Astrocyte (in vitro differentiated cells and primary cell): Measurements from ENCODE around the gene IFNAR1. TPM values are rescaled to one million over a fixed set of nuclear protein-coding genes. Genes with fewer than 3 reads are reported as not detected.
A peak's percentile ranks its signal among the peaks of the same experiment; 100 is the strongest.

ENCODE experiments used
- DNase-seq: peaks from one replicate; pipeline ENCODE4 v3.0.0-alpha.2; 2010; ENCODE audit warnings: low read depth
- FAIRE-seq: peaks from 2 replicates; lab custom pipeline; 2011; peaks lifted over from hg19 to GRCh38; lab: Jason Lieb, UNC
- H2AFZ ChIP-seq: 2 replicates; pipeline ENCODE4 v1.6.0; 2012; ENCODE audit warnings: low read depth, low read length, inconsistent platforms
- H3K27ac ChIP-seq: 2 replicates; pipeline ENCODE4 v1.5.1; 2011; ENCODE audit warnings: low read depth, low read length, inconsistent platforms
- H3K27me3 ChIP-seq: 2 replicates; pipeline ENCODE4 v1.6.0; 2011; ENCODE audit warnings: low read length, inconsistent platforms; ENCODE audit not compliant: insufficient read depth
- H3K36me3 ChIP-seq: 2 replicates; pipeline ENCODE4 v1.5.1; 2011; ENCODE audit warnings: low read length, inconsistent platforms; ENCODE audit not compliant: insufficient read depth
- H3K4me1 ChIP-seq: 2 replicates; pipeline ENCODE4 v1.5.1; 2011; ENCODE audit warnings: low read length, inconsistent platforms; ENCODE audit not compliant: insufficient read depth
- H3K4me2 ChIP-seq: 2 replicates; pipeline ENCODE4 v1.6.0; 2012; ENCODE audit warnings: low read length, inconsistent platforms
- H3K4me3 ChIP-seq: 2 replicates; pipeline ENCODE4 v1.5.1; 2011; ENCODE audit warnings: low read depth, mild to moderate bottlenecking, low read length, inconsistent platforms; ENCODE audit not compliant: insufficient read depth
- H3K79me2 ChIP-seq: 2 replicates; pipeline ENCODE4 v1.6.0; 2012; ENCODE audit warnings: mild to moderate bottlenecking, low read length, inconsistent platforms; ENCODE audit not compliant: insufficient read depth
- H3K9ac ChIP-seq: 2 replicates; pipeline ENCODE4 v1.6.0; 2012; ENCODE audit warnings: mild to moderate bottlenecking, low read length, inconsistent platforms
- H3K9me3 ChIP-seq: 2 replicates; pipeline ENCODE4 v1.5.1; 2012; ENCODE audit warnings: low read depth, mild to moderate bottlenecking, low read length, inconsistent platforms; ENCODE audit not compliant: insufficient read depth
- H4K20me1 ChIP-seq: 2 replicates; pipeline ENCODE4 v1.6.0; 2012; ENCODE audit warnings: low read length, inconsistent platforms; ENCODE audit not compliant: insufficient read depth
- H3K27ac Mint-ChIP-seq: one replicate; pipeline ENCODE4 v1.8.0; 2021; ENCODE audit warnings: mild to moderate bottlenecking, mixed read lengths; ENCODE audit not compliant: unreplicated experiment
- H3K27me3 Mint-ChIP-seq: one replicate; pipeline ENCODE4 v1.8.0; 2021; ENCODE audit warnings: low read depth, mixed read lengths; ENCODE audit not compliant: unreplicated experiment
- H3K36me3 Mint-ChIP-seq: one replicate; pipeline ENCODE4 v1.8.0; 2021; ENCODE audit warnings: low read depth, mixed read lengths; ENCODE audit not compliant: unreplicated experiment
- H3K4me1 Mint-ChIP-seq: one replicate; pipeline ENCODE4 v1.8.0; 2021; ENCODE audit warnings: low read depth, mixed read lengths; ENCODE audit not compliant: unreplicated experiment
- H3K4me3 Mint-ChIP-seq: one replicate; pipeline ENCODE4 v1.8.0; 2021; ENCODE audit warnings: mild to moderate bottlenecking, moderate library complexity, mixed read lengths; ENCODE audit not compliant: unreplicated experiment
- H3K9me3 Mint-ChIP-seq: one replicate; pipeline ENCODE4 v1.8.0; 2021; ENCODE audit warnings: mild to moderate bottlenecking, mixed read lengths; ENCODE audit not compliant: unreplicated experiment
- CTCF ChIP-seq: IDR thresholded peaks from 2 replicates; pipeline ENCODE4 v1.5.1; 2011; ENCODE audit warnings: low read depth, mild to moderate bottlenecking, inconsistent platforms, low read length, moderate library complexity; ENCODE audit not compliant: insufficient read depth
- EZH2 ChIP-seq: IDR thresholded peaks from 2 replicates; pipeline ENCODE4 v1.6.1; 2012; ENCODE audit warnings: mild to moderate bottlenecking, low read length, inconsistent platforms; ENCODE audit not compliant: insufficient read depth
- total RNA-seq: library from RNA; stranded (reverse); gene quantifications from 2 replicates; pipeline ENCODE4 v1.2.1, GENCODE V29; 2021

IFNAR1 gene
- total RNA-seq, 1 donor from 2014 or later = 44.0 TPM

- H3K27ac ChIP-seq = peak overlapping the region; percentile 95
- no peak for TF ChIP-seq EZH2
- TF ChIP-seq CTCF = no peak
These were observed 675 bp downstream of the IFNAR1 start for GRCh38 chr21:33325222-33326067.

DNA sequence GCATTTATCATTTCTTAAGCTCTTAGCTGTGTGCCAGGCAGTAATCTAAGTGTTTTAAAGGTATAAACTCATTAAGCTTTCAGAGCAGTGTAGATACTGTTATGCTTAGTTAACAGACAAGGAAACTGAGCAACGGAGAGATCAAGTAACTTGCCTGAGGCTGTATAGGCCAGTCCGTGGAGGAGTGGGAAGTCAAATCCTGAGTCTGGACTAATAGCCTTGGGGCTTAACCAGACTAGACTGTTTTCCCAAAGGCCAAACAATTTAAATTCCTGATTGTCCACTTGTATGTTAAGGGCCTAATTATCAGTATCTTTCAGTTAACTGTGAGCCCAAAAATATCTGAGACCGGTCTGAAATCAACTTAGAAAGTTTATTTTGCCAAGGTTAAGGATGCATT is 2.6 kb downstream of the IFNAR1 start:
- H3K9ac ChIP-seq = no peak overlapping the region
- no peaks in the 10 kb centered on the region for H3K27me3 ChIP-seq
- H3K4me3 ChIP-seq = no peak overlapping the region
- TF ChIP-seq CTCF (no peak), EZH2 (no peak)
- DNase-seq (no peak), FAIRE-seq (no peak)
- H2AFZ ChIP-seq = no peak overlapping the region
- no peaks in the 10 kb centered on the region for H3K9me3 ChIP-seq
- peaks cover 2% of the 10 kb centered on the region for H3K9me3 Mint-ChIP-seq
- H3K27me3 Mint-ChIP-seq = no peaks in the 10 kb centered on the region
- no peak overlapping the region for H3K4me2 ChIP-seq
- H3K4me3 Mint-ChIP-seq = no peak overlapping the region
- H3K27ac Mint-ChIP-seq = no peak overlapping the region
- H3K36me3 ChIP-seq = no peaks in the 10 kb centered on the region
- peaks cover 67% of the 10 kb centered on the region for H3K79me2 ChIP-seq
- peaks cover 2% of the 10 kb centered on the region for H3K4me1 Mint-ChIP-seq
- peaks cover 40% of the 10 kb centered on the region for H4K20me1 ChIP-seq
- peaks cover 7% of the 10 kb centered on the region for H3K36me3 Mint-ChIP-seq
- H3K27ac ChIP-seq = no peak overlapping the region
- no peaks in the 10 kb centered on the region for H3K4me1 ChIP-seq

More at GRCh38 chr21:33325222-33326067, 675 bp downstream of the IFNAR1 start:
- Mint-ChIP-seq H3K27me3 (no peaks in the 10 kb centered on the region), H3K9me3 (no peaks in the 10 kb centered on the region), H3K27ac (no peak overlapping the region), H3K4me1 (peaks cover 2% of the 10 kb centered on the region), H3K4me3 (no peak overlapping the region), H3K36me3 (peaks cover 5% of the 10 kb centered on the region)
- Histone ChIP-seq H3K4me3 (peak overlapping the region; percentile 92), H3K27me3 (no peaks in the 10 kb centered on the region), H4K20me1 (peaks cover 23% of the 10 kb centered on the region), H3K79me2 (peaks cover 50% of the 10 kb centered on the region), H3K9ac (peak overlapping the region; percentile 97), H3K4me2 (peak overlapping the region; percentile 96), H3K9me3 (no peaks in the 10 kb centered on the region), H3K4me1 (no peaks in the 10 kb centered on the region), H3K36me3 (no peaks in the 10 kb centered on the region), H2AFZ (peak overlapping the region; percentile 98)
- DNase-seq (peak; percentile 47), FAIRE-seq (no peak)
